Measurements from ENCODE around the gene CXCR6. TPM values are rescaled to one million over a fixed set of nuclear protein-coding genes. Genes with fewer than 3 reads are reported as not detected.

Gene CXCR6
- polyA plus RNA-seq, 2 of the 4 experiments (the other 2 are of a cell fraction), result not detected

- H3K4me3 ChIP-seq, result no peak overlapping the region
- H3K9me3 ChIP-seq, result no peaks in the 10 kb centered on the region
- DNase-seq (ENCODE audit: low read depth in 1 of 2, low spot score in 1 of 2) (no peak), ATAC-seq (no peak), FAIRE-seq (no peak)
- WGBS (ENCODE audit: missing lambda C conversion rate), result 79% methylated on average over 6 of the region's 6 CpGs
- TF ChIP-seq, protein P1, sequence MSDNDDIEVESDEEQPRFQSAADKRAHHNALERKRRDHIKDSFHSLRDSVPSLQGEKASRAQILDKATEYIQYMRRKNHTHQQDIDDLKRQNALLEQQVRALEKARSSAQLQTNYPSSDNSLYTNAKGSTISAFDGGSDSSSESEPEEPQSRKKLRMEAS (IDR thresholded peaks at IDR 0.05), result no peak
- TF ChIP-seq HOXB5 (CRISPR knock-in tag; IDR thresholded peaks at IDR 0.05) (no peak), FOSL2 (IDR thresholded peaks at IDR 0.05) (no peak), FOSL2 (CRISPR knock-in tag; IDR thresholded peaks at IDR 0.05) (no peak), CHD2 (IDR thresholded peaks at IDR 0.05; ENCODE audit: low read length, partially characterized antibody) (no peak), FOXS1 (CRISPR knock-in tag; IDR thresholded peaks at IDR 0.05) (no peak), BCL3 (IDR thresholded peaks at IDR 0.05) (no peak), KDM5A (IDR thresholded peaks at IDR 0.05) (no peak), ZFP36 (IDR thresholded peaks at IDR 0.05; ENCODE audit: borderline replicate concordance, partially characterized antibody) (no peak), MAFK (IDR thresholded peaks at IDR 0.05; ENCODE audit: partially characterized antibody) (no peak), ZNF302 (CRISPR knock-in tag; IDR thresholded peaks at IDR 0.05) (no peak), CBX2 (IDR thresholded peaks at IDR 0.05; ENCODE audit: borderline replicate concordance, low read depth) (no peak), MYC (IDR thresholded peaks at IDR 0.05; ENCODE audit: borderline replicate concordance, low read length) (no peak), CHD4 (IDR thresholded peaks at IDR 0.05; ENCODE audit: borderline replicate concordance) (no peak), JUN (IDR thresholded peaks at IDR 0.05) (no peak), BHLHE40 (IDR thresholded peaks at IDR 0.05; ENCODE audit: low read depth, low read length) (no peak), RCOR1 (IDR thresholded peaks at IDR 0.05; ENCODE audit: low read depth, low read length) (no peak), FOSB (CRISPR knock-in tag; IDR thresholded peaks at IDR 0.05) (no peak), EHMT2 (IDR thresholded peaks at IDR 0.05; ENCODE audit: low read depth) (no peak)
- TF ChIP-seq, protein P2, sequence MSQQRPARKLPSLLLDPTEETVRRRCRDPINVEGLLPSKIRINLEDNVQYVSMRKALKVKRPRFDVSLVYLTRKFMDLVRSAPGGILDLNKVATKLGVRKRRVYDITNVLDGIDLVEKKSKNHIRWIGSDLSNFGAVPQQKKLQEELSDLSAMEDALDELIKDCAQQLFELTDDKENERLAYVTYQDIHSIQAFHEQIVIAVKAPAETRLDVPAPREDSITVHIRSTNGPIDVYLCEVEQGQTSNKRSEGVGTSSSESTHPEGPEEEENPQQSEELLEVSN (IDR thresholded peaks at IDR 0.05; ENCODE audit: borderline replicate concordance, low read depth), result no peak
- no peak overlapping the region for H3K27ac ChIP-seq
- CTCF ChIA-PET, result interaction anchor here (0.6 kb wide), 1 partner anchor 13 kb away, joined by 3 read pairs; no protein-coding TSS in a partner anchor
- H3K4me1 ChIP-seq, result peaks cover 10% of the 10 kb centered on the region; the same call in 1 of the 3 replicates
- POLR2A ChIA-PET, result no interaction called here
- H3K4me2 ChIP-seq, result no peak overlapping the region
These were observed 33.2 kb downstream of the CXCR6 start for GRCh38 chr3:45976191-45977091.

GRCh38 chr3:45978006-45978761 lies 34.9 kb downstream of the CXCR6 start:
- POLR2A ChIA-PET, result no interaction called here
- FAIRE-seq (no peak), ATAC-seq (no peak)

More at GRCh38 chr3:45978006-45978761, 34.9 kb downstream of the CXCR6 start:
- WGBS (ENCODE audit: missing lambda C conversion rate), result 93% methylated on average over 5 of the region's 5 CpGs
- DNase-seq (ENCODE audit: low read depth in 1 of 2, low spot score in 1 of 2), result no peak
- CTCF ChIA-PET, result no interaction called here
- Histone ChIP-seq H3K9me3 (no peaks in the 10 kb centered on the region), H3K4me3 (no peak overlapping the region), H3K4me1 (peaks cover under 1% of the 10 kb centered on the region; the same call in 1 of the 3 replicates), H3K27ac (no peak overlapping the region), H3K4me2 (no peak overlapping the region)
- TF ChIP-seq BCL3 (IDR thresholded peaks at IDR 0.05) (no peak), RAD21 (conservative IDR thresholded peaks at IDR 0.05 in 1 of 2, IDR thresholded peaks at IDR 0.05 in 1 of 2) (no peak), POLR2AphosphoS2 (conservative IDR thresholded peaks at IDR 0.05; ENCODE audit: low read length) (no peak), EHF (CRISPR knock-in tag; IDR thresholded peaks at IDR 0.05) (no peak), ZC3H11A (IDR thresholded peaks at IDR 0.05) (no peak), JUNB (IDR thresholded peaks at IDR 0.05) (no peak), HOXA7 (CRISPR knock-in tag; IDR thresholded peaks at IDR 0.05) (no peak), POLR2A (IDR thresholded peaks at IDR 0.05; ENCODE audit: low read length) (no peak), TP53 (CRISPR knock-in tag; IDR thresholded peaks at IDR 0.05) (no peak), KDM1A (IDR thresholded peaks at IDR 0.05; ENCODE audit: low read depth) (no peak)
